ENCODE data around the gene RERE.

RERE gene

DNA sequence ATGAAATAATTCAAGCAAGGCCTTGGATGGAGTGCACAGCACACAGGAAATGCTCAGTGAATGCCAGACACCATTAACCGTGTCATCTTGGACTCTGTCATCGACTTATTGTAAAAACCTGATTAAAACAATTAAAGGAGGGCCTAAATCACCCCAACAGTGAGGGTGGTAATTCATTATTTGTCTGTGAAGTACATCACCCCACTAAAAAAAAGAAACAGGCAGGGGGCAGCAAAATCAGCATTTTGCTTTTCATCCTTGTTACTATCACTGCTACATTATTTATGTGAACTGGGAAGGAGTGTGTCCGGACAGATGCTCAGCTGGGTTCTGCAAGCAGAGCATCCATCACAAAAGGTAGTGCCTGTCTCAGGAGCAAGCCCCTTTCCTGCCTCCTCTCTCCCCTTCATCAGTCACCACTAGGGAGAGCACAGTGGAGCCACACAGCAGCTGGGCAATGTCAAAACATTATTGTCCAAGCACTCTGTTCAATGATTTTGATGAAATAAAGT is 98.5 kb downstream of the RERE start:
- Histone ChIP-seq H3K27me3 (ENCODE audit: control insufficient read depth, insufficient read depth, low read length) (no peaks in the 10 kb centered on the region), H3K4me1 (ENCODE audit: control insufficient read depth, insufficient read depth, low read length) (peaks cover 5% of the 10 kb centered on the region), H3K4me3 (ENCODE audit: low read length) (no peak overlapping the region), H3K27ac (ENCODE audit: low read depth, low read length) (no peak overlapping the region), H3K9ac (ENCODE audit: low read length) (no peak overlapping the region), H3K36me3 (ENCODE audit: control insufficient read depth, insufficient read depth, low read length) (no peaks in the 10 kb centered on the region)

DNA sequence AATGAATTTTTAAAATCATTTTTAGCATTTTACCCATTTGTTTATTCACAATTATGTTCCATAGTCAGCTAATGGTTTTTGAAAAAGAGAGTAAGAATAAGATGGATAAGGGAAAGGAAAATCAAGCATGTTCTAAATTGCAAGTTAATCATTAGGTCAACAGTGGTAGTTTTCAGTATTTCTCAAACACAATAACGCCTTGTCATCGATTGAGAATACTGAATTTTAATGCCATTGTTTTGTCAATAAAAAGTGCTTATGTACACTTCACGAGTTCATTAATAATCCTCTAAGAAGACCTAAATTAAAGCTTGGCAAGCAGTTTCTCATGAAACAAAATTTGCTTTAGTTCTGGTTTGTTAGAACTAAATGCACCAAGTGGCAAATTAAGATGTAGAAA is 100.3 kb downstream of the RERE start:
- peaks cover 6% of the 10 kb centered on the region for H3K4me1 ChIP-seq (ENCODE audit: control insufficient read depth, insufficient read depth, low read length)
- no peaks in the 10 kb centered on the region for H3K36me3 ChIP-seq (ENCODE audit: control insufficient read depth, insufficient read depth, low read length)
- no peak overlapping the region for H3K27ac ChIP-seq (ENCODE audit: low read depth, low read length)
- H3K9ac ChIP-seq (ENCODE audit: low read length), result no peak overlapping the region
- H3K4me3 ChIP-seq (ENCODE audit: low read length), result no peak overlapping the region
- H3K27me3 ChIP-seq (ENCODE audit: control insufficient read depth, insufficient read depth, low read length), result no peaks in the 10 kb centered on the region

DNA sequence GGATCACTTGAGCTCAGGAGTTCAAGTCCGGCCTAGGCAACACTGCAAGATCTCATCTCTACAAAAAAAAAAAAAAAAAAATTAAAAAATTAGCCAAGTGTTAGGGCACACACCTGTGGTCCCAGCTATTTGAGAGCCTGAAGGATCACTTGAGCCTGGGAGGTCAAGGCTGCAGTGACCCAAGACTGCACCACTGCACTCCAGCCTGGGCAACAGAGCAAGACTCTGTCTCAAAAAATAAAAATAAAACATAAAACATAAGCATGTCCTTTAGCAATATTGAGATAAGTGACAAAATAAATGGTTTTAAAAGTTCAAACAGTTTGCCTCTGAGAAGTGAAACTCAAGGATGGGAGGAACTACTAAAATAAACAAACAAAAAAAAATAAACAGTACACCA is 101.2 kb downstream of the RERE start:
- Histone ChIP-seq H3K9ac (ENCODE audit: low read length) (no peak overlapping the region), H3K36me3 (ENCODE audit: control insufficient read depth, insufficient read depth, low read length) (no peaks in the 10 kb centered on the region), H3K4me1 (ENCODE audit: control insufficient read depth, insufficient read depth, low read length) (peaks cover 11% of the 10 kb centered on the region), H3K27me3 (ENCODE audit: control insufficient read depth, insufficient read depth, low read length) (no peaks in the 10 kb centered on the region), H3K4me3 (ENCODE audit: low read length) (no peak overlapping the region), H3K27ac (ENCODE audit: low read depth, low read length) (no peak overlapping the region)

DNA sequence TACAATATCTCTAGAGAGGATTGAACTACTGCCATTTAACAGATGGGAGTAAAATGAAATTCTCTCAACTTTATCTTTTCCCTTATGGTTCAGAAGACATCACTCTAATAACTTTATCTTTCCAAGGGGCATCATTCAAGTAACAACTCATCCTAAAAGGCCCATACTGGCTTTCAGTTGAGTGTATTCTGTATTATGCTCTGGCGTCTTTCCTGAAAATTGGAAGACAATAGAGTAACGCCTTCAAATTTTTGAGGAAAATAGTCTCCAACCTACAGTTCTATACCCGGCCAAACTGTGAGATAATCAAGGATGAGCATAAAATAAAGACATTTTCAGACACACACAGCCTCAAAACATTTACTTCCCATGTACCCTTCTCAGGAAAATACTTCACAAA is 103.3 kb downstream of the RERE start:
- H3K36me3 ChIP-seq (ENCODE audit: control insufficient read depth, insufficient read depth, low read length), result no peaks in the 10 kb centered on the region
- no peak overlapping the region for H3K9ac ChIP-seq (ENCODE audit: low read length)
- H3K27ac ChIP-seq (ENCODE audit: low read depth, low read length), result no peak overlapping the region
- no peaks in the 10 kb centered on the region for H3K27me3 ChIP-seq (ENCODE audit: control insufficient read depth, insufficient read depth, low read length)
- H3K4me3 ChIP-seq (ENCODE audit: low read length), result no peak overlapping the region
- peaks cover 13% of the 10 kb centered on the region for H3K4me1 ChIP-seq (ENCODE audit: control insufficient read depth, insufficient read depth, low read length)

DNA sequence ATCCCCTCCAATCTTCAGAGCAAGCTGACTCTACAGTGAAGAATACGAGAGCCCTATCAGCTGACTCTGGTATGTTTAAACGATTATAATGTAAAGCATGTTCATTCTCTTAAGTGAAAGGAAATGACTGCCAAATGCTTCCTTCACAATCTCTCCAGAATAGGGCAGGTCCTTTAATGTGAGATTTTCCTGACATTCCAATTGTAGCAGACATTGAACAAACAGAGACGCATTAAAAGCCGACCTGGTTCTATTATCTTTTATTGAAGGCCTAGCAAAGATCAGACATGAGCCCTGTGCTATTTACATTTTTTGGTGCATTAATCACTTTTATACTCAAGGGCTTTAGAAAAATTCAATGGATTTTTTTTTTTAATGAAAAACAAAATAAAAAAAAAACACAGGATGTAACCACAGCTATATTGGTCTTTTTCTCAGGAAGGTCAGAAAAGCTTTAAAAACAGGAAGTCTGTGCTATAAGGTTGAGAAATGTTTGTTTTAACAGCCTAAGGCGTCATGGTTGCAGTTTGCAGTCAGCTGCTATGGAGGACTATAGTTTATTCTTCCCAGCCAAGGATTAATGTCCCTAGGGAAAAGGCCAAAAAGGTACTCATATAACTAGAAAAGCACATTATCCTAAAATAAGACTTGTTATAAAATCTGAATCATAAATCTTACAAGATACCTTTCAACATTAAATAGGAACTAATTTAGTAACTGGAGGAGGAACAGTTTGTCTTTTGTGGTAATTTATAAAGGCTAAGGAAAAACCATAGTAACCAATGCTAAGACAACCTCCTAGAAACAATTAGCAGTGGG is 104.8 kb downstream of the RERE start:
- Histone ChIP-seq H3K4me1 (ENCODE audit: control insufficient read depth, insufficient read depth, low read length) (peaks cover 10% of the 10 kb centered on the region), H3K9ac (ENCODE audit: low read length) (no peak overlapping the region), H3K4me3 (ENCODE audit: low read length) (peak overlapping the region; percentile 12), H3K27me3 (ENCODE audit: control insufficient read depth, insufficient read depth, low read length) (no peaks in the 10 kb centered on the region), H3K27ac (ENCODE audit: low read depth, low read length) (peak overlapping the region; percentile 60), H3K36me3 (ENCODE audit: control insufficient read depth, insufficient read depth, low read length) (no peaks in the 10 kb centered on the region)

DNA sequence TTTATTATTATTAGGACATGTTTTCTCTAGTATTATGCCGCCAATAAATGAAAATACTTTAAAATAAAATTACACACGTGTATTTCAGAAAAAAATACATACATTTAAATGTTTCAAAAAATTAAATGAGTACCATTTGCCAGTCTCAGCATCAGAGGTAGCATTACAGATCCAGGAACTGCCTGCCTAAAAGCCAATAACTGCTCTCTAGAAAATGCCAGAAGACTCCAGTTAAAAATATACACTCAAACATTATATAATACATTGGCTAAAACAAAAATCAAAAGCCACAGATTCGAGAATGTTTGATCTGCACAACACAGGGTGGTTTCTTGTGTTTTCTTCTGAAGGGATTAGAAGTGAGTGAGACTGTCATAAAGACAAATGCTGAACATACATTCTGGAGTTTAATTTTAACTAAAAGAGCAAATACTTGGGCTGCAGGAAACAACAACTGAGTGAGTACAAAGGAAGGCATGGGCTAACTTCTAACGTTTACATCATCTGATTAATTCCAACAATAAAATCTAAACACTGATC is 105.5 kb downstream of the RERE start:
- Histone ChIP-seq H3K4me1 (ENCODE audit: control insufficient read depth, insufficient read depth, low read length) (peaks cover 12% of the 10 kb centered on the region), H3K36me3 (ENCODE audit: control insufficient read depth, insufficient read depth, low read length) (no peaks in the 10 kb centered on the region), H3K27ac (ENCODE audit: low read depth, low read length) (peak overlapping the region; percentile 60), H3K9ac (ENCODE audit: low read length) (no peak overlapping the region), H3K4me3 (ENCODE audit: low read length) (peak overlapping the region; percentile 12), H3K27me3 (ENCODE audit: control insufficient read depth, insufficient read depth, low read length) (no peaks in the 10 kb centered on the region)

DNA sequence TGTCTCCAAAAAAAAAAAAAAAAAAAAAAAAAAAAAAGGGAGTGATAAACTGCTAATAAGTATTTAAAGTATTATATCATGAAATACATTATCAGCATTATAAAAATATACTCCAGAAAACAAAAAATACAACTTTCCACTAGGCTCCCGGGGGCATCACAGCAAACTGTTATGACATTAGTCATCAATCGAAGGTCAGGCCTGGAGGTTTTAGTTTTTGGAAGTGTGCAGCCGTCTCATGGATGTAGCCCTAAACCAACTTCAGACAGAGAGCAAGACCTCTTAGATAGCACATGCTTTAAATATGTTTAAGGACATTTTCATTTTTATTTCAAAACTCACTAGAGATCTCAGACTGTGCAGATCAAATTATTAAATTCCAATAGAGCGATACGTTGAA is 106.3 kb downstream of the RERE start:
- Histone ChIP-seq H3K27me3 (ENCODE audit: control insufficient read depth, insufficient read depth, low read length) (no peaks in the 10 kb centered on the region), H3K27ac (ENCODE audit: low read depth, low read length) (no peak overlapping the region), H3K9ac (ENCODE audit: low read length) (no peak overlapping the region), H3K36me3 (ENCODE audit: control insufficient read depth, insufficient read depth, low read length) (no peaks in the 10 kb centered on the region), H3K4me3 (ENCODE audit: low read length) (no peak overlapping the region), H3K4me1 (ENCODE audit: control insufficient read depth, insufficient read depth, low read length) (peaks cover 15% of the 10 kb centered on the region)

DNA sequence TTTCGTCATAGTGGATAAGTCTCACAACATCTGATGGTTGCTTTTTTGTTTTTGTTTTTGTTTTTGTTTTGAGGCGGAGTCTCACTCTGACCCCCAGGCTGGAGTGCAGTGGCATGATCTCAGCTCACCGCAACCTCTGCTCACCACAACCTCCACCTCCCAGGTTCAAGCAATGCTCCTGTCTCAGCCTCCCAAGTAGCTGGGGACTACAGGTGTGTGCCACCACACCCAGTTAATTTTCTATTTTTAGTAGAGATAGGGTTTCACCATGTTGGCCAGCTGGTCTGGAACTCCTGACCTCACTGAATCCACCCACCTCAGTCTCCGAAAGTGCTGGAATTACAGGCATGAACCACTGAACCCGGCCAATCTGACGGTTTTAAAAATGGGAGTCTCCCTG is 109.2 kb downstream of the RERE start:
- Histone ChIP-seq H3K4me1 (ENCODE audit: control insufficient read depth, insufficient read depth, low read length) (peaks cover 18% of the 10 kb centered on the region), H3K9ac (ENCODE audit: low read length) (no peak overlapping the region), H3K36me3 (ENCODE audit: control insufficient read depth, insufficient read depth, low read length) (no peaks in the 10 kb centered on the region), H3K27me3 (ENCODE audit: control insufficient read depth, insufficient read depth, low read length) (no peaks in the 10 kb centered on the region), H3K4me3 (ENCODE audit: low read length) (no peak overlapping the region), H3K27ac (ENCODE audit: low read depth, low read length) (no peak overlapping the region)

DNA sequence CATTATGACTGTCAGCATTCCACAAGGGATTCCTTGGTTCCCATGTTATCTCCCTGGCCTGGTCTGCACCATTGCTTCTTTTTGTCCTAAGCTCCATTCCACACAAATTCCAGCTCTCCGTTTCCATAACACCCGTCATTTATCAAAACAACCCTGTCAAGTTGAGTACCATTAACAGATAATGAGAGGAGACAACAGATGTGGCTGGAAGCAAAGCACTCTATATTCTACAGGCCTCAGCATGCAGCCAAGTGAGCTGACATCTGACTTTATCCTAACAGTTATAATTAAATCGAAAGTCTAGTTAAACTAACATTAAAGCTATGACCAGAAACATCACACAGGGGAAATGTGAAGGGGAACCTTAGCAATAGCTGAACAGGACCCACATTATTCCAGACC is 110.4 kb downstream of the RERE start:
- Histone ChIP-seq H3K36me3 (ENCODE audit: control insufficient read depth, insufficient read depth, low read length) (no peaks in the 10 kb centered on the region), H3K27me3 (ENCODE audit: control insufficient read depth, insufficient read depth, low read length) (no peaks in the 10 kb centered on the region), H3K4me1 (ENCODE audit: control insufficient read depth, insufficient read depth, low read length) (peaks cover 17% of the 10 kb centered on the region), H3K27ac (ENCODE audit: low read depth, low read length) (no peak overlapping the region), H3K4me3 (ENCODE audit: low read length) (no peak overlapping the region), H3K9ac (ENCODE audit: low read length) (no peak overlapping the region)

DNA sequence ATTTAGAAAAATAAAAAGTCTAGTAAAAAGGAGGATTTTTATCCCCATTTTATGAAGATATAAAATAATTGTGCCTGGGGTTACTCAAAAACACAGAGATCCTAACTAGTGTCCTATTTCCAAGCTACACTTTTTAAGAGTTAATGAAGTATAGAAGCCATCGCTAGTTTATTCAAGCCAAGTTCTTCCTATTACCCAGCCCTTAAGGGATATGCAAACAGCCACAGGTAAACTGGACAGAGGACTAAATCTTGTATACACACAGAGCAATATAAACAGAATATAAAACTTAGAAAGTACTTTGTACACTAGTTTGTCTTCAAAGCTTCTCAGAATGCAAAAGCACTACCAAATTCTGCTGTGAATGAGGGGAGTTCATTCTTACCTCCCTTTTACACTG is 111.1 kb downstream of the RERE start:
- no peak overlapping the region for H3K4me3 ChIP-seq (ENCODE audit: low read length)
- H3K4me1 ChIP-seq (ENCODE audit: control insufficient read depth, insufficient read depth, low read length), result peaks cover 19% of the 10 kb centered on the region
- no peaks in the 10 kb centered on the region for H3K36me3 ChIP-seq (ENCODE audit: control insufficient read depth, insufficient read depth, low read length)
- H3K9ac ChIP-seq (ENCODE audit: low read length), result no peak overlapping the region
- H3K27me3 ChIP-seq (ENCODE audit: control insufficient read depth, insufficient read depth, low read length), result no peaks in the 10 kb centered on the region
- no peak overlapping the region for H3K27ac ChIP-seq (ENCODE audit: low read depth, low read length)

DNA sequence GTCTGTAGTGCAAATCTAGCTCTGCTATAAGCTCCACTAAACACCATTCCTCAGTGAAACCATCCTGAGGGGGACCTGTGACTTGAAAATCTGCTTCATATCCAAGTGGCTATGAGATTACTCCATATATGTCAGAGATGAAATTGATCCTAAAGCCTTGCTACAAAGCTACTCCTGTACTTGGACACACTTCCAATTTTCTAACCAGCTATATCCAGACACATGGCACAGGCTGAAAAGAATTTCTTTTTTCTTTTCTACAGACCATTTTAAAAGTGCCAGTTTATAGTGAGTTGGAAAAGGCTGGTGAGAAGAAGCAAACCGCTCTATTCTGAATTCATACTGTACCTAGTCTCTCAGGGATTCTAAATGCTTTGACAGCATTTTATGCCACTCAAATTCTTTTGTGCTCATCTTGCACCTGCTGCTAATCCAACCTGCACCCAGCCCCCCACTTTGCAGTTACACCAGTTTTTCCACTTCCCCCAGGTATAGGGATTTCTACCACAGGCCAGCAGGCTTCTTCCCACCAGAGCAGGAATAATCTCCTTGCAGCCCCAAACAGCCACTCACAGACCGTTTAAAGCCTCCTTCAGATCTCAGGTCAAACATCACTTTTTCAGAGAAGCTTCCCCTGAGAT is 112.5 kb downstream of the RERE start:
- H3K4me1 ChIP-seq (ENCODE audit: control insufficient read depth, insufficient read depth, low read length), result peaks cover 23% of the 10 kb centered on the region
- no peak overlapping the region for H3K9ac ChIP-seq (ENCODE audit: low read length)
- no peaks in the 10 kb centered on the region for H3K27me3 ChIP-seq (ENCODE audit: control insufficient read depth, insufficient read depth, low read length)
- H3K36me3 ChIP-seq (ENCODE audit: control insufficient read depth, insufficient read depth, low read length), result no peaks in the 10 kb centered on the region
- H3K27ac ChIP-seq (ENCODE audit: low read depth, low read length), result no peak overlapping the region
- no peak overlapping the region for H3K4me3 ChIP-seq (ENCODE audit: low read length)

DNA sequence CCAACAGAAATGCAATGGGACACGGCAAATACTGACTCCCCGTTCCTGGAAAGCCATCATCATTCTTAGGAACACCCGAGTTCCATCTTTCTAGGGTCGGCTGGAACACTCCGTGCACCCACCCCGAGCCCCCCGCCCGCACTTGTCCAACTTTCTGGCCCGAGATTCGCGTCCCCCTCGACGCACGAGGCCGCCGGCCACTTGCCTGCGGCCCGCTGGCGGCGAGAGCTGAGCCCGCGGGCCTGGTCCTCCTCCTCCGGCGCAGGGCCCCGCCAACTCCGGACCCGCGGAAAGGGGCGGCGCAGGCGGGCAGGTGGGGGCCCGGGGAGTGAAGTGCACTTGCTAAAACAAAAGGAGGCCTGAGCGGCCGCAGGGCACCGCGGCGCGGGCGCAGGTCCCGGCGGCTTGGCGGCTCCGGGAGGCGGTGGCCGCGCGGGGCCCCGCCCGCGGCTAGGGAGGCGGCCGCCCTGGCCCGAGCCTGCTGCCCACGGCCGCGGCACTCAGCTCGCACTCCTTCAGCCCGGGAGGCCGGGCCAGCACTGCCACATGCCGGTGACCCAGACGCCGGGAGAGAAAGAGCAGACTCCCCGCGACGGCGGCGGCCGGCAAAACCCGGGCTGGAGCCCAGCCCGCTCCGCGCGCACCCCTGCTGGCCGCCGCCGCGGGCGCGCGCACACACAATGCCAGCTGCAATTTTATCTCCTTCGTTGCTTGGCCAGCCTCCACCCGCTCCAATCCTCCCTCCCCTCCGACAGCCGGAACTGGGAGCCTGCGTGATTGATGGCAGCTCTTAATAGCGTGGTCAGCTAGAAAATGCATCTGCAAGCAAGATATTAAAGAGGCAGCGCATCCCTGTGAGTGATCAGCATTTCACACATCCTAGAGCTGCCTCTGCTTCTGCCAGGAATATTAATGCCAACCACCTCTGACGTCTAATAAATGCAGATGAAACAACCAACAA is 114.3 kb downstream of the RERE start:
- peaks cover 25% of the 10 kb centered on the region for H3K4me1 ChIP-seq (ENCODE audit: control insufficient read depth, insufficient read depth, low read length)
- H3K4me3 ChIP-seq (ENCODE audit: low read length), result peak overlapping the region; percentile 66
- H3K36me3 ChIP-seq (ENCODE audit: control insufficient read depth, insufficient read depth, low read length), result no peaks in the 10 kb centered on the region
- H3K9ac ChIP-seq (ENCODE audit: low read length), result no peak overlapping the region
- H3K27me3 ChIP-seq (ENCODE audit: control insufficient read depth, insufficient read depth, low read length), result no peaks in the 10 kb centered on the region
- peak overlapping the region; percentile 70 for H3K27ac ChIP-seq (ENCODE audit: low read depth, low read length)

All from rectal smooth muscle tissue (tissue), 1 donor.